ENCODE data around the gene NFKB1.
A peak's percentile ranks its signal among the peaks of the same experiment; 100 is the strongest.

Gene NFKB1

GRCh38 chr4:102500696-102501446 is at the start of gene NFKB1:
Gene NFKB1 (plus strand): TSS chr4:102501359. CDS start chr4:102525519, 24,160 bp downstream.
- Histone ChIP-seq H3K79me2 (ENCODE audit: low read length) (peaks cover 52% of the 10 kb centered on the region), H3K9me3 (ENCODE audit: insufficient read depth, low read length) (no peaks in the 10 kb centered on the region), H3K4me3 (ENCODE audit: low read length) (peak within 1 kb of the TSS; percentile 81), H3K4me1 (ENCODE audit: low read length) (peaks cover 32% of the 10 kb centered on the region), H3K36me3 (replicated peaks; ENCODE audit: low read depth, low read length) (peaks cover 16% of the 10 kb centered on the region), H4K20me1 (ENCODE audit: insufficient read depth, low read length) (peaks cover 30% of the 10 kb centered on the region), H3K4me2 (ENCODE audit: low read length) (peak within 1 kb of the TSS; percentile 82), H3K27ac (ENCODE audit: low read length) (peak within 1 kb of the TSS; percentile 93), H2AFZ (ENCODE audit: low read depth, low read length) (peak within 1 kb of the TSS; percentile 64), H3K9ac (ENCODE audit: low read length) (peak within 1 kb of the TSS; percentile 99), H3K27me3 (ENCODE audit: low read depth, low read length) (no peaks in the 10 kb centered on the region)
- TF ChIP-seq EZH2phosphoT487 (IDR thresholded peaks at IDR 0.05; ENCODE audit: low read depth) = no peak
- no peak for TF ChIP-seq CTCF (IDR thresholded peaks at IDR 0.05; ENCODE audit: low read depth, low read length)

- no peak overlapping the region for H3K9ac ChIP-seq (ENCODE audit: low read length)
- no peaks in the 10 kb centered on the region for H3K36me3 ChIP-seq (replicated peaks; ENCODE audit: low read depth, low read length)
- no peaks in the 10 kb centered on the region for H3K9me3 ChIP-seq (ENCODE audit: insufficient read depth, low read length)
- H3K4me2 ChIP-seq (ENCODE audit: low read length) = no peak overlapping the region
- H3K27ac ChIP-seq (ENCODE audit: low read length) = no peak overlapping the region
- no peaks in the 10 kb centered on the region for H3K79me2 ChIP-seq (ENCODE audit: low read length)
- H3K27me3 ChIP-seq (ENCODE audit: low read depth, low read length) = no peaks in the 10 kb centered on the region
- no peak overlapping the region for H3K4me3 ChIP-seq (ENCODE audit: low read length)
- peaks cover 5% of the 10 kb centered on the region; the same call in 1 of the 2 replicates for H3K4me1 ChIP-seq (ENCODE audit: low read length)
- TF ChIP-seq CTCF (IDR thresholded peaks at IDR 0.05; ENCODE audit: low read depth, low read length) (no peak), EZH2phosphoT487 (IDR thresholded peaks at IDR 0.05; ENCODE audit: low read depth) (no peak)
- H2AFZ ChIP-seq (ENCODE audit: low read depth, low read length) = no peak overlapping the region
- H4K20me1 ChIP-seq (ENCODE audit: insufficient read depth, low read length) = no peaks in the 10 kb centered on the region
Measured at GRCh38 chr4:102452854-102453253, 48.3 kb upstream of the NFKB1 start.

- Histone ChIP-seq H3K4me2 (ENCODE audit: low read length) (no peak overlapping the region), H3K27me3 (ENCODE audit: low read depth, low read length) (no peaks in the 10 kb centered on the region), H3K4me3 (ENCODE audit: low read length) (no peak overlapping the region), H3K27ac (ENCODE audit: low read length) (no peak overlapping the region), H3K4me1 (ENCODE audit: low read length) (peaks cover 5% of the 10 kb centered on the region; the same call in 1 of the 2 replicates), H2AFZ (ENCODE audit: low read depth, low read length) (no peak overlapping the region), H3K9me3 (ENCODE audit: insufficient read depth, low read length) (no peaks in the 10 kb centered on the region), H4K20me1 (ENCODE audit: insufficient read depth, low read length) (no peaks in the 10 kb centered on the region), H3K79me2 (ENCODE audit: low read length) (no peaks in the 10 kb centered on the region), H3K9ac (ENCODE audit: low read length) (no peak overlapping the region), H3K36me3 (replicated peaks; ENCODE audit: low read depth, low read length) (no peaks in the 10 kb centered on the region)
- TF ChIP-seq CTCF (IDR thresholded peaks at IDR 0.05; ENCODE audit: low read depth, low read length) = no peak
- TF ChIP-seq EZH2phosphoT487 (IDR thresholded peaks at IDR 0.05; ENCODE audit: low read depth) = no peak
Measured at GRCh38 chr4:102453827-102454226, 47.3 kb upstream of the NFKB1 start.

- Histone ChIP-seq H3K79me2 (ENCODE audit: low read length) (no peaks in the 10 kb centered on the region), H3K36me3 (replicated peaks; ENCODE audit: low read depth, low read length) (no peaks in the 10 kb centered on the region), H3K4me2 (ENCODE audit: low read length) (no peak overlapping the region), H2AFZ (ENCODE audit: low read depth, low read length) (no peak overlapping the region), H3K4me3 (ENCODE audit: low read length) (no peak overlapping the region), H3K9me3 (ENCODE audit: insufficient read depth, low read length) (no peaks in the 10 kb centered on the region), H3K27me3 (ENCODE audit: low read depth, low read length) (no peaks in the 10 kb centered on the region), H3K4me1 (ENCODE audit: low read length) (peaks cover 5% of the 10 kb centered on the region; the same call in 1 of the 2 replicates), H4K20me1 (ENCODE audit: insufficient read depth, low read length) (no peaks in the 10 kb centered on the region), H3K27ac (ENCODE audit: low read length) (no peak overlapping the region), H3K9ac (ENCODE audit: low read length) (no peak overlapping the region)
- TF ChIP-seq EZH2phosphoT487 (IDR thresholded peaks at IDR 0.05; ENCODE audit: low read depth) (no peak), CTCF (IDR thresholded peaks at IDR 0.05; ENCODE audit: low read depth, low read length) (no peak)
Measured at GRCh38 chr4:102454268-102454667, 46.9 kb upstream of the NFKB1 start.
